HFF-Myc (cell line): Measurements from ENCODE around the gene ADSS1.

Experiments used
- DNase-seq: peaks from one replicate; pipeline ENCODE4 v3.0.0-alpha.2; 2011; ENCODE audit warnings: low read depth; ENCODE audit errors: extremely low read depth
- H3K4me3 ChIP-seq: replicated peaks from 2 replicates; pipeline ENCODE4 v1.5.1; 2011; ENCODE audit warnings: low read depth, mild to moderate bottlenecking, control low read depth, low read length
- TF ChIP-seq, protein P1 (sequence below): IDR thresholded peaks from 2 replicates; pipeline ENCODE4 v1.5.1; 2012; ENCODE audit warnings: mild to moderate bottlenecking, low read depth, low read length, control low read depth; ENCODE audit errors: missing control alignments

Gene ADSS1

DNA sequence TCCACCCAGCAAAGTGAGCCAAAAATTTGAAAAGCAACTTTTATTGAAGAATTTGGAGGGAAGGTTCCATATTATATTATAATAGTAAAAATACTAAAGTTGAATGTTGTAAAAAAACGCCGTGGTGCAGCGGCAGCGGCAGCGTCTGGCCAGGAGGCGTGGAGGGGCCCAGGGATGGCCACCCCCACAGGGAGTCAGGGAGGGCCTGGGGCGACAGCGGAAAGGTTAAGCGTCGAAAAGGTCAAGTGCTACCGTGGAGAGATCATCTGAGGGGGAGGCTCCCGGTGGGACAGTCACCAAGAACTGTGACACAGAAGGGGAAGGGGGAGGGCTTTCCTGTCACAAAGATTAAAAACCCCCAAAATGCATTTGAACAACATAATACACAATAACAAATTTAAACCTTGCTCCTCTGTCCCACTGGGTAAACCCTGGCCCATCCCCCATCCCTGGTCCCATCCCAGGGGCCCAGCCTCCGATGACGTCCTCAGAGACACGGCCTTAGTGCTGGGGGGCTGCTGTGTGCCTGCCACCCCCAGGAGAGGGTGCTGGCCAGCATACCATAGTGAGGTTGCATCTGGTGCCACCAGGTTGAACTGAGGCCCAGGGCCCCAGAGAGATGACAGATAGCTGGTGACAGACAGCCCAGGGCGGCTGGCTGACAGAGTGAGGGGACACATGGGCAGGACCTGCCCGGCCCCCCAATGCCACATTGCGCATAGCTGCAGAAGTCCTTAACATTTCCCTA lies 45.5 kb downstream of the ADSS1 start:
- H3K4me3 ChIP-seq = no peak overlapping the region
- TF ChIP-seq, protein P1, sequence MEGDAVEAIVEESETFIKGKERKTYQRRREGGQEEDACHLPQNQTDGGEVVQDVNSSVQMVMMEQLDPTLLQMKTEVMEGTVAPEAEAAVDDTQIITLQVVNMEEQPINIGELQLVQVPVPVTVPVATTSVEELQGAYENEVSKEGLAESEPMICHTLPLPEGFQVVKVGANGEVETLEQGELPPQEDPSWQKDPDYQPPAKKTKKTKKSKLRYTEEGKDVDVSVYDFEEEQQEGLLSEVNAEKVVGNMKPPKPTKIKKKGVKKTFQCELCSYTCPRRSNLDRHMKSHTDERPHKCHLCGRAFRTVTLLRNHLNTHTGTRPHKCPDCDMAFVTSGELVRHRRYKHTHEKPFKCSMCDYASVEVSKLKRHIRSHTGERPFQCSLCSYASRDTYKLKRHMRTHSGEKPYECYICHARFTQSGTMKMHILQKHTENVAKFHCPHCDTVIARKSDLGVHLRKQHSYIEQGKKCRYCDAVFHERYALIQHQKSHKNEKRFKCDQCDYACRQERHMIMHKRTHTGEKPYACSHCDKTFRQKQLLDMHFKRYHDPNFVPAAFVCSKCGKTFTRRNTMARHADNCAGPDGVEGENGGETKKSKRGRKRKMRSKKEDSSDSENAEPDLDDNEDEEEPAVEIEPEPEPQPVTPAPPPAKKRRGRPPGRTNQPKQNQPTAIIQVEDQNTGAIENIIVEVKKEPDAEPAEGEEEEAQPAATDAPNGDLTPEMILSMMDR = no peak
- no peak for DNase-seq

GRCh38 chr14:104770072-104770579 lies 46.1 kb downstream of the ADSS1 start:
- H3K4me3 ChIP-seq = no peak overlapping the region
- no peak for DNase-seq
- TF ChIP-seq, protein P1 = no peak

DNA sequence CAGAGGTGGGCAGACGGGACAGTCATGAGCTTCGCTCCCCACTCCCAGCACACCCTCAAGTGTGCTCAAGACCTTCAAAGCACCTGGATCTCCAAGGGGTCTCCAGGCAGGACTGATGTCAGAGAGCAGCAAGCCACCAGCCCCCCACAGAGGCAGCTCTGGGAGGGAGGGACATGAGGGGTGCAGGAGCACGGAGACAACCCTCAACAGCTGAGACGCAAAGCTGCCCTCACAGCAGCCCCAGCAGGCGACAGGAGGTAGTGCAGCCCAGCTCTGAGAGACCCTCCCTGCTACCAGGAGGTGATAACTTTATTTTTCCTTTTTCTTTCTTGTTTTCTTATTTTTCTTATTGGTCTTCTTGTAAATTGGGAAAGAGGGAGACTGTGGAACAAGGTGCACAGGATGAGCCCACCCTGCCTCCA lies 46.8 kb downstream of the ADSS1 start:
- TF ChIP-seq, protein P1 = peak; percentile 76
- no peak for DNase-seq
- H3K4me3 ChIP-seq = no peak overlapping the region

- TF ChIP-seq, protein P1 = no peak
- H3K4me3 ChIP-seq = no peak overlapping the region
- no peak for DNase-seq
Observed at GRCh38 chr14:104771374-104771773, 47.3 kb downstream of the ADSS1 start.

DNA sequence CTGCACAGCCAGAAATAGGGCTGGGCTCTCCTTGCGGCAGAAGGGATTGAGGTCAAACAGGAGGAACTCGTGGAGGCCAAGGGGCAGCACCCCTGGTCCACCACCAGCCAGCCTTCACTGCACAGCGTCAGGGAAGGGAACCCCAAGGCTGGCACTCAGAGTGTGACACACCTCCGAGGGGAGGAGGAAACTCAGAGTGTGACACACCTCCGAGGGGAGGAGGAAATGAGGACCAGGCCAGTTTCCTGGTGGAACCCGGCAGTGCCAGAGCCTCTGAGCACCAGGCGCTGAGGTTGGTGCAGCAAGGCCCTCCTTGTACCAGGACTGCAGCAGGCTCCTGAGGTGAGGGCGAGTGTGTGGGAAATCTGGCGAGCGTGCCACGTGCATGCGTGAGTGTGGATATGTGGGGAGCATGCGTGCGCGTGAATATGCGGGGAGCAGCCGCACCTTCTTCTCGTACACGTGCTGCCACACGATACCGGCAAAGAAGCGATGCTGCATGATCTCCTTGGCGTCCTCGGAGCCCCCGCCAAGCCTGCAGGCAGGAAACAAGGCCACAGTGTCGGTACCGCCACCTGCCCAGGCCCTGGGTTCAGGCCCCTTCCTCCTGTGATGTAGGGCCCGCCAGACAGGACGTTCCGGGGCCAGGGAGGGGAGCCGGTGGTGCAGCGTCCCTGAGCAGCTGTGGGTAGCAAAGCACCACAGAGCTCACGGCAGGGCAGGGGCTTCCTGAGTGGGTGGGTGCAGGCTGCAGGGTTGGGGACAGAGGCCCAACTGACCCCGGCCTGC lies 48.1 kb downstream of the ADSS1 start:
- TF ChIP-seq, protein P1 = no peak
- no peak for DNase-seq
- H3K4me3 ChIP-seq = no peak overlapping the region

- DNase-seq = no peak
- TF ChIP-seq, protein P1 = no peak
- H3K4me3 ChIP-seq = no peak overlapping the region
Observed at GRCh38 chr14:104772707-104773504, 48.9 kb downstream of the ADSS1 start.
